Thyroid gland (tissue), 4 donors: ENCODE measurements around the gene GLYAT.

Experiments
- CTCF ChIP-seq, 6 experiments: fragments of 200-600 bp in 3 of 6; fragments of 450-650 bp in 3 of 6; sonication (generic) in 3 of 6; IDR thresholded peaks; one replicate each; pipeline ENCODE4 v1.5.1; 2016 to 2019; ENCODE audit warnings: antibody characterized with exemption in 6 of 6, mild to moderate bottlenecking in 2 of 6, inconsistent platforms in 1 of 6, moderate library complexity in 1 of 6
- POLR2A ChIP-seq, 2 donors: fragments of 450-650 bp; IDR thresholded peaks; one replicate each; pipeline ENCODE4 v1.6.1; 2017; ENCODE audit warnings: antibody characterized with exemption in 2 of 2, mild to moderate bottlenecking in 2 of 2, moderate library complexity in 1 of 2

DNA sequence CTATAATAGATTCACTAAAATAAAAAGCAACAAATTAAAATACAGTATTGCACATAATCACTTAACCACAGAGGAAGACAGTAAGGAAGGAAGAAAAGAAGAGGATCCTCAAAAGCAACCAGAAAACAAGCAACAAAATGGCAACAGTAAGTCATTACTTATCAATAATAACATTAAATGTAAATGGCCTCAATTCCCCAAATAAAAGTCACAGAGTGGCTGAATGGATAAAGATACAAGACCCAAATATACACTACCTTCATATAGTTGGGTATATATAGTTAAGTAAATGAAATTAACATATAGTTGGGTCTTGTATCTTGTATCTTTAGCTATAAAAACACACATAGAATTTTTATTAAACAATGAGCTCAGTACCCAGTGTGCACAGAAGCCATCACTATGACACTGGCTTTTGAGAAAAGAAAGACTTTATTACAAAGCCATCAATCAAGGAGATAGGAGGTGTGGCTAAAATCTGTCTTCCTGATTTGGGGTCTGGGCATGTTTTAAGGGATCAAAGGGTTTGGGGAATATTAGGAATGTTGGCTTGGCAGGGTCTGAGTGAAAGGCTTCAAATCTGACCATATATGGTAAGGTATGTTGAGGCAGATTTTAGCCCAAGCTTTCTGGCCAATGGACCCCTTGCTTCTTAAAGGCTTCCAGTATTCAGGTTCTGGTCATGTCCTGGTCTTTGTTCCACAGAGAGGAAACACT lies 13.4 kb upstream of the GLYAT start:
- TF ChIP-seq CTCF (IDR thresholded peaks at IDR 0.05) = no peak
- TF ChIP-seq POLR2A (IDR thresholded peaks at IDR 0.05) = no peak
